Femur (tissue), 1 donor: ENCODE data around the gene SPATS2.
"Not testable (repeated sequence)": the region's sequence is repeated elsewhere in the genome, so short reads cannot be mapped to it uniquely, and the experiment has no call there.

Source experiments
- DNase-seq: peaks from one replicate; pipeline ENCODE4 v3.0.0-alpha.2; 2017

The SPATS2 gene

GRCh38 chr12:49367381-49368239 lies at the start of gene SPATS2:
SPATS2 (plus strand) TSS chr12:49367462; CDS start chr12:49461013, 93,551 bp downstream.
- DNase-seq: peak; percentile 98

- not testable (repeated sequence) for DNase-seq
Observed at GRCh38 chr12:49320411-49321103, 46.7 kb upstream of the SPATS2 start.

- DNase-seq: no peak
Observed at GRCh38 chr12:49322367-49322707, 44.9 kb upstream of the SPATS2 start.

- DNase-seq: peak; percentile 99
Observed at GRCh38 chr12:49322708-49323523, 44.3 kb upstream of the SPATS2 start, which contains the start of gene TROAP. TROAP (plus strand) TSS chr12:49323255; CDS start chr12:49323609, 354 bp downstream.

GRCh38 chr12:49323524-49324097 lies 43.7 kb upstream of the SPATS2 start:
- DNase-seq: no peak

- no peak for DNase-seq
Observed at GRCh38 chr12:49325606-49326005, 41.7 kb upstream of the SPATS2 start.

- no peak for DNase-seq
Observed at GRCh38 chr12:49327368-49327767, 39.9 kb upstream of the SPATS2 start.

- no peak for DNase-seq
Observed at GRCh38 chr12:49327887-49328286, 39.4 kb upstream of the SPATS2 start.

- no peak for DNase-seq
Observed at GRCh38 chr12:49328816-49329215, 38.4 kb upstream of the SPATS2 start.

GRCh38 chr12:49330032-49330619 lies 37.1 kb upstream of the SPATS2 start:
- no peak for DNase-seq

- DNase-seq: no peak
Observed at GRCh38 chr12:49330631-49331379, 36.5 kb upstream of the SPATS2 start.

GRCh38 chr12:49331380-49332222 lies 35.7 kb upstream of the SPATS2 start:
- peak; percentile 85 for DNase-seq

- peak; percentile 46 for DNase-seq
Observed at GRCh38 chr12:49332441-49332861, 34.8 kb upstream of the SPATS2 start.

GRCh38 chr12:49332891-49333371 lies 34.3 kb upstream of the SPATS2 start:
- DNase-seq: no peak

GRCh38 chr12:49333778-49334177 lies 33.5 kb upstream of the SPATS2 start:
- not testable (repeated sequence) for DNase-seq

- no peak for DNase-seq
Observed at GRCh38 chr12:49334226-49334625, 33.0 kb upstream of the SPATS2 start.

GRCh38 chr12:49334681-49335080 lies 32.6 kb upstream of the SPATS2 start:
- DNase-seq: no peak

GRCh38 chr12:49335118-49335954 lies 31.9 kb upstream of the SPATS2 start:
- DNase-seq: no peak

- no peak for DNase-seq
Observed at GRCh38 chr12:49335955-49336644, 31.2 kb upstream of the SPATS2 start.
